Gastroesophageal sphincter (tissue), 4 donors: ENCODE measurements around the gene TIMP4. TPM values are rescaled to one million over a fixed set of nuclear protein-coding genes. Genes with fewer than 3 reads are reported as not detected.

Source experiments
- ATAC-seq: fragments of 150-250 bp; one replicate; pipeline ENCODE4 v1.9.1; 2016; ENCODE audit warnings: mild to moderate bottlenecking, moderate library complexity
- H3K27ac ChIP-seq, 4 donors: fragments of 200-600 bp; sonication (generic) in 3 of 4; 1 replicate in 3 of 4; 2 replicates in 1 of 4; pipeline ENCODE4 v1.5.1; 2016 to 2019
- H3K27me3 ChIP-seq: fragments of 200-600 bp; sonication (generic); one replicate; pipeline ENCODE4 v1.5.1; 2019
- H3K36me3 ChIP-seq, 2 donors: fragments of 200-600 bp; sonication (generic); one replicate each; pipeline ENCODE4 v1.5.1; 2019; ENCODE audit warnings: control low read depth in 1 of 2
- H3K4me1 ChIP-seq, 3 donors: fragments of 200-600 bp; sonication (generic); 1 replicate in 2 of 3; 2 replicates in 1 of 3; pipeline ENCODE4 v1.5.1; 2016 to 2019; ENCODE audit warnings: control low read depth in 2 of 3
- H3K4me3 ChIP-seq, 2 donors: fragments of 200-600 bp; sonication (generic); one replicate each; pipeline ENCODE4 v1.5.1; 2019; ENCODE audit warnings: mild to moderate bottlenecking in 1 of 2, moderate library complexity in 1 of 2
- H3K9me3 ChIP-seq, 3 donors: fragments of 200-600 bp; sonication (generic); one replicate each; pipeline ENCODE4 v1.5.1; 2017 to 2019; ENCODE audit warnings: control low read depth in 2 of 3
- EP300 ChIP-seq: sonication (generic); formaldehyde crosslinking; IDR thresholded peaks from one replicate; pipeline ENCODE4 v1.6.1; 2017; ENCODE audit warnings: antibody characterized with exemption, mild to moderate bottlenecking
- POLR2A ChIP-seq, 2 donors: fragments of 450-650 bp; IDR thresholded peaks; one replicate each; pipeline ENCODE4 v1.6.1; 2017; ENCODE audit warnings: antibody characterized with exemption in 2 of 2, mild to moderate bottlenecking in 2 of 2, moderate library complexity in 1 of 2
- POLR2AphosphoS5 ChIP-seq: sonication (generic); formaldehyde crosslinking; IDR thresholded peaks from one replicate; pipeline ENCODE4 v1.6.1; 2017; ENCODE audit warnings: antibody characterized with exemption
- WGBS, 2 donors: methylation state at CpG; one replicate each; pipeline ENCODE4 v1.1.5; 2018; ENCODE audit warnings: low coverage in 1 of 2; 5-methylcytosine and 5-hydroxymethylcytosine counted together
- total RNA-seq, 4 donors: library from RNA; depleted of rRNA; stranded (reverse); fragments of >200 nt; gene quantifications; one replicate each; pipeline ENCODE4 v1.1.0, GENCODE V29; 2016
- TF ChIP-seq, protein P1 (sequence below), 4 experiments: fragments of 200-600 bp in 2 of 4; fragments of 450-650 bp in 2 of 4; sonication (generic) in 1 of 4; IDR thresholded peaks; one replicate each; pipeline ENCODE4 v1.5.1; 2017 to 2019; ENCODE audit warnings: antibody characterized with exemption in 4 of 4, mild to moderate bottlenecking in 2 of 4, moderate library complexity in 2 of 4

The TIMP4 gene
- total RNA-seq, 4 donors from 2014 or later = 16.5 to 35.1 (median 29.2) TPM

DNA sequence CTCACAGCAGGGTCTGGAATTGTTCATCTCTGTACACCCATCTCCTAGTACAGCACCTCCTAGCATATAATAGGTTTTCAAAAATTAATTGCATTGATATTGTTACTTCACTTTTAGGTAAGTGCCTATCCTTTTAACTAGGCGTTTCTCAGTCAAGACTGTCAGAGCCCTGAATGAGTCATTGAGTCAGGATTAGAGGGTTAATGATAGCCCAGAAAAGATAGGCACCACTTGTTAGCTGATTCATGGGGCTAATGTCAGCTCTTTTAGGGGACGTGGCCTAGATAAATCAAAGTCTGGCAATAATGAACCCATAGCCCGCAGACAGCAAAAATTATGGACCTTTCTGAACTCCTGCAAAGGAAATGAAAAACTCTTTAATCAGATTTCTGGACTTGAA, 42.9 kb downstream of the TIMP4 start:
- Histone ChIP-seq H3K9me3 (no peaks in the 10 kb centered on the region), H3K4me1 (no peaks in the 10 kb centered on the region), H3K27ac (no peak overlapping the region), H3K4me3 (no peak overlapping the region), H3K36me3 (no peaks in the 10 kb centered on the region), H3K27me3 (no peaks in the 10 kb centered on the region)
- TF ChIP-seq, protein P1, sequence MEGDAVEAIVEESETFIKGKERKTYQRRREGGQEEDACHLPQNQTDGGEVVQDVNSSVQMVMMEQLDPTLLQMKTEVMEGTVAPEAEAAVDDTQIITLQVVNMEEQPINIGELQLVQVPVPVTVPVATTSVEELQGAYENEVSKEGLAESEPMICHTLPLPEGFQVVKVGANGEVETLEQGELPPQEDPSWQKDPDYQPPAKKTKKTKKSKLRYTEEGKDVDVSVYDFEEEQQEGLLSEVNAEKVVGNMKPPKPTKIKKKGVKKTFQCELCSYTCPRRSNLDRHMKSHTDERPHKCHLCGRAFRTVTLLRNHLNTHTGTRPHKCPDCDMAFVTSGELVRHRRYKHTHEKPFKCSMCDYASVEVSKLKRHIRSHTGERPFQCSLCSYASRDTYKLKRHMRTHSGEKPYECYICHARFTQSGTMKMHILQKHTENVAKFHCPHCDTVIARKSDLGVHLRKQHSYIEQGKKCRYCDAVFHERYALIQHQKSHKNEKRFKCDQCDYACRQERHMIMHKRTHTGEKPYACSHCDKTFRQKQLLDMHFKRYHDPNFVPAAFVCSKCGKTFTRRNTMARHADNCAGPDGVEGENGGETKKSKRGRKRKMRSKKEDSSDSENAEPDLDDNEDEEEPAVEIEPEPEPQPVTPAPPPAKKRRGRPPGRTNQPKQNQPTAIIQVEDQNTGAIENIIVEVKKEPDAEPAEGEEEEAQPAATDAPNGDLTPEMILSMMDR (IDR thresholded peaks at IDR 0.05) = no peak
- TF ChIP-seq POLR2AphosphoS5 = no peak
- no peak for ATAC-seq
- WGBS, 2 donors = 66% methylated on average over 3 of the region's 3 CpGs; no CpG with 5 or more reads in 1 of the 2 donors

DNA sequence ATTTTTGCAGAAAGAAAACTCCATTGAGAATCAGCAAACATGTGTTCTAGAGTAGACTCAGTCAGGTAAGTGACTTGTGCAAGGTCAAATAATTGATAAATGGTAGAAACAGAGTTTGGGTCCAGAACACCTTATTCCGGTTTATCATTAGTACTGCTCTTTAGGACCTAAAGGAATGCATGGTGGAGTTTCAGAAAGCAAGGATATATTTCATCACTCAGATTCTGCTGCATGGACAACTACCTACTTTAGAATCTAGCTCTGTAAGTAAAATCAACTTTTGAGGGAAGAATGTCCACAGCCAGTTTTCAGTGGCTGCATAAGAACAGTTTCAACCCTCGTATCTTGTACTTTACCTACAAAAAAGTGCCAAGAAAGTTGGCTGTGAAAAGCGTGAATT, 43.6 kb downstream of the TIMP4 start:
- Histone ChIP-seq H3K9me3 (no peaks in the 10 kb centered on the region), H3K36me3 (no peaks in the 10 kb centered on the region), H3K4me3 (no peak overlapping the region), H3K27me3 (peaks cover 7% of the 10 kb centered on the region), H3K4me1 (no peaks in the 10 kb centered on the region), H3K27ac (no peak overlapping the region)
- no peak for TF ChIP-seq EP300
- TF ChIP-seq POLR2AphosphoS5 = no peak
- TF ChIP-seq, protein P1 (IDR thresholded peaks at IDR 0.05) = no peak
- TF ChIP-seq POLR2A (IDR thresholded peaks at IDR 0.05) = no peak
- 66 to 84% methylated on average over 3 of the region's 3 CpGs for WGBS, 2 donors
- no peak for ATAC-seq

DNA sequence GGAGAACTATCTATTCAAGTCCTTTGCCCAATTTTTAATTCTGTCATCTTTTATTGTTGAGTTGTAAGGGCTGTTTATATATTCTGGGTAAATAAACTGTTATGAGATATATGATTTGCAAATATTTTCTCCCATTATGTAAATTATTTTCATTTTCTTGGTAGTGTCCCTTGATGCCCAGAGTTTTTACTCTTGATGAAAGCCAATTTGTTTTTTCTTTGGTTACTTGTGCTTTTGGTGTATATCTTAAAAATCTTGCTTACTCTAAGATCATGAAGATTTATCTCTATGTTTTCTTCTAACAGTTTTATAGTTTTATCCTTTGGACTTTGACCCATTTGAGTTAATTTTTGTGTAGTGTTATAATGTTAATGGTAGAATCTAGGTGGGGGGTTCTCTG, 44.5 kb downstream of the TIMP4 start:
- no peaks in the 10 kb centered on the region for H3K4me1 ChIP-seq
- H3K36me3 ChIP-seq = no peaks in the 10 kb centered on the region
- no peak for TF ChIP-seq POLR2A (IDR thresholded peaks at IDR 0.05)
- peaks cover 7% of the 10 kb centered on the region for H3K27me3 ChIP-seq
- H3K9me3 ChIP-seq = no peaks in the 10 kb centered on the region
- no peak overlapping the region for H3K27ac ChIP-seq
- no peak for ATAC-seq
- H3K4me3 ChIP-seq = no peak overlapping the region

DNA sequence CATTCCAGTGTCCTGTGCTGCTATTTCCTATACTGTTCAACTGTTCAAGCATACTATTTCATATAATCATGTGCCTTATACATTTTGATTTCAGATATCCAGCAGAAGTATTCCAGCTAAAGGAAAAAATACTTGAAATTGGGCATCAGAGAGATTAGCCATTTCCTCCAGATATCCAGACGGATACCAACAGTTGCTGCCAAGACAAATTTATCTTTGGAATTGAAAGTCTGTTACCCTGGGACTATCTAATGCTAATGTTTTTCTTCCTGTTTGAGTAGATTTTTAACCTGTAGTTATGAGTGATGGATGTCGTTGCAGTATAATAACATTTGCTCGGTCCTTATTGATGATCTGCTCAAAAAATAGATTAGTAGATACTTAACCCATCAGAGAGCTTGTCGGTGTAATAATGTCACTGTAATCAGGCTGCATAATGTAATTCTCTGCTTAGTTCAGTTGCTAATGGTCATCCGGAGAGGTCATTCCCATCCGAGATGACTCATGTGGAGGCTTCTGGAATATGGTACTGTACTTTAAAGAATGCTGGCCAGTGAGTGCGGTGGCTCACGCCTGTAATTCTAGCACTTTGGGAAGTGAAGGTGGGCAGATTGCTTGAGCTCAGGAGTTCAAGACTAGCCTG, 51.5 kb downstream of the TIMP4 start:
- TF ChIP-seq POLR2A (IDR thresholded peaks at IDR 0.05) = no peak
- TF ChIP-seq EP300 = no peak
- no peak for TF ChIP-seq POLR2AphosphoS5
- TF ChIP-seq, protein P1 (IDR thresholded peaks at IDR 0.05) = no peak
- Histone ChIP-seq H3K9me3 (no peaks in the 10 kb centered on the region), H3K4me1 (no peaks in the 10 kb centered on the region), H3K36me3 (no peaks in the 10 kb centered on the region), H3K4me3 (no peak overlapping the region), H3K27ac (no peak overlapping the region), H3K27me3 (peaks cover 12% of the 10 kb centered on the region)
- WGBS, 2 donors = 36 to 55% methylated on average over 4 to 8 of the region's 8 CpGs
- no peak for ATAC-seq

Other genes starting within 250 kb of the TIMP4 start
- 1 to 10 TPM in 3 of 4 donors, under 1 TPM in 1; 0.93 to 2.2 (median 1.9) TPM for gene SYN2, start 154.5 kb downstream of the TIMP4 start, total RNA-seq
- 10 to 100 TPM in 2 of 4 donors, 1 to 10 TPM in 2; 3.9 to 14.9 (median 9.3) TPM for gene PPARG, start 130.2 kb upstream of the TIMP4 start, total RNA-seq